WTC11 (cell line): Measurements from ENCODE around the gene SAMD5. TPM values are rescaled to one million over a fixed set of nuclear protein-coding genes. Genes with fewer than 3 reads are reported as not detected.

Source experiments
- ATAC-seq: fragments of 200-7000 bp; cut with Tn5 transposase; 2 replicates; pipeline ENCODE4 v1.10.0; 2021; ENCODE audit warnings: mild to moderate bottlenecking, moderate library complexity
- CTCF ChIA-PET: fragments of 300-600 bp; sonication (Branson Sonifier 250); formaldehyde crosslinking; loops from one replicate; lab custom pipeline; 2021; ENCODE audit warnings: antibody characterized with exemption; lab: Charles Lee
- POLR2A ChIA-PET: fragments of 350-600 bp; sonication (Branson Sonifier 250); formaldehyde crosslinking; loops from one replicate; lab custom pipeline; 2021; ENCODE audit warnings: antibody characterized with exemption; lab: Charles Lee
- DNase-seq: peaks from one replicate; pipeline ENCODE4 v3.0.0; 2021; ENCODE audit warnings: low spot score
- H3K27ac Mint-ChIP-seq: 2 replicates; pipeline ENCODE4 v1.8.0; 2021; ENCODE audit warnings: mixed read lengths
- H3K27me3 Mint-ChIP-seq: 2 replicates; pipeline ENCODE4 v1.8.0; 2021; ENCODE audit warnings: low read depth, mild to moderate bottlenecking, moderate library complexity, mixed read lengths
- H3K36me3 Mint-ChIP-seq: 2 replicates; pipeline ENCODE4 v1.8.0; 2021; ENCODE audit warnings: mixed read lengths
- H3K4me1 Mint-ChIP-seq: 2 replicates; pipeline ENCODE4 v1.8.0; 2022; ENCODE audit warnings: mixed read lengths
- H3K4me3 Mint-ChIP-seq: 2 replicates; pipeline ENCODE4 v1.8.0; 2021; ENCODE audit warnings: mild to moderate bottlenecking, moderate library complexity, mixed read lengths
- H3K9me3 Mint-ChIP-seq: 2 replicates; pipeline ENCODE4 v1.8.0; 2021; ENCODE audit warnings: mixed read lengths
- ATF1 ChIP-seq: sonication (generic); formaldehyde crosslinking; IDR thresholded peaks from 2 replicates; pipeline ENCODE4 v1.8.1; 2023; ENCODE audit warnings: mild to moderate bottlenecking, moderate library complexity, missing genetic modification reagents
- CREB1 ChIP-seq: sonication (generic); formaldehyde crosslinking; IDR thresholded peaks from 2 replicates; pipeline ENCODE4 v1.8.0; 2023; ENCODE audit warnings: mild to moderate bottlenecking, missing genetic modification reagents
- EMX1 ChIP-seq: fragments of 250-450 bp; sonication (Bioruptor Pico); IDR thresholded peaks from 2 replicates; pipeline ENCODE4 v1.8.0; 2021; ENCODE audit warnings: mild to moderate bottlenecking
- ESRRA ChIP-seq: sonication (generic); formaldehyde crosslinking; IDR thresholded peaks from 2 replicates; pipeline ENCODE4 v1.8.1; 2022; ENCODE audit warnings: mild to moderate bottlenecking, missing genetic modification reagents, borderline replicate concordance
- FOXP1 ChIP-seq: sonication (generic); formaldehyde crosslinking; IDR thresholded peaks from 2 replicates; pipeline ENCODE4 v1.8.0; 2022; ENCODE audit warnings: missing genetic modification reagents, mild to moderate bottlenecking, moderate library complexity, borderline replicate concordance
- GABPB1 ChIP-seq: sonication (generic); formaldehyde crosslinking; IDR thresholded peaks from 2 replicates; pipeline ENCODE4 v1.8.1; 2023; ENCODE audit warnings: mild to moderate bottlenecking, missing genetic modification reagents
- GRHL2 ChIP-seq: fragments of 250-450 bp; sonication (Bioruptor Pico); IDR thresholded peaks from 2 replicates; pipeline ENCODE4 v1.8.0; 2022; ENCODE audit warnings: mild to moderate bottlenecking, moderate library complexity; ENCODE audit not compliant: insufficient replicate concordance, severe bottlenecking
- JAZF1 ChIP-seq: fragments of 250-450 bp; sonication (Bioruptor Pico); IDR thresholded peaks from 2 replicates; pipeline ENCODE4 v1.9.0; 2021; ENCODE audit warnings: moderate library complexity, mild to moderate bottlenecking, inconsistent platforms
- MXD4 ChIP-seq: fragments of 250-450 bp; sonication (Bioruptor Pico); IDR thresholded peaks from 2 replicates; pipeline ENCODE4 v1.8.0; 2021; ENCODE audit warnings: mild to moderate bottlenecking, moderate library complexity, borderline replicate concordance
- NFE2L1 ChIP-seq: sonication (generic); formaldehyde crosslinking; IDR thresholded peaks from 2 replicates; pipeline ENCODE4 v1.8.1; 2023; ENCODE audit warnings: missing genetic modification reagents
- NFYB ChIP-seq: sonication (generic); formaldehyde crosslinking; conservative IDR thresholded peaks from 2 replicates; pipeline ENCODE4 v1.8.0; 2022; ENCODE audit warnings: low read depth, missing genetic modification reagents
- NR2C2 ChIP-seq: sonication (generic); formaldehyde crosslinking; IDR thresholded peaks from 2 replicates; pipeline ENCODE4 v1.8.0; 2022; ENCODE audit warnings: mild to moderate bottlenecking, missing genetic modification reagents
- SMAD3 ChIP-seq: sonication (generic); formaldehyde crosslinking; IDR thresholded peaks from 2 replicates; pipeline ENCODE4 v1.8.0; 2022; ENCODE audit warnings: missing genetic modification reagents, mild to moderate bottlenecking, borderline replicate concordance
- TEAD4 ChIP-seq: sonication (generic); formaldehyde crosslinking; IDR thresholded peaks from 2 replicates; pipeline ENCODE4 v1.8.0; 2022; ENCODE audit warnings: mild to moderate bottlenecking, missing genetic modification reagents
- ZNF121 ChIP-seq: sonication (generic); formaldehyde crosslinking; IDR thresholded peaks from 2 replicates; pipeline ENCODE4 v1.8.0; 2023; ENCODE audit warnings: missing genetic modification reagents
- ZNF219 ChIP-seq: sonication (generic); formaldehyde crosslinking; IDR thresholded peaks from 2 replicates; pipeline ENCODE4 v1.8.0; 2023; ENCODE audit warnings: missing genetic modification reagents, mild to moderate bottlenecking, borderline replicate concordance
- ZNF416 ChIP-seq: fragments of 250-450 bp; sonication (Bioruptor Pico); IDR thresholded peaks from 2 replicates; pipeline ENCODE4 v1.9.0; 2021; ENCODE audit warnings: mild to moderate bottlenecking, inconsistent platforms
- ZNF423 ChIP-seq: fragments of 250-450 bp; sonication (Bioruptor Pico); IDR thresholded peaks from 2 replicates; pipeline ENCODE4 v2.1.2; 2022; ENCODE audit warnings: mild to moderate bottlenecking, moderate library complexity
- ZNF671 ChIP-seq: fragments of 250-450 bp; sonication (Bioruptor Pico); IDR thresholded peaks from 2 replicates; pipeline ENCODE4 v1.8.0; 2021; ENCODE audit warnings: mild to moderate bottlenecking
- total RNA-seq: library from RNA; stranded (reverse); gene quantifications from 3 replicates; pipeline ENCODE4 v1.2.3, GENCODE V29; 2021
- TF ChIP-seq, protein P1 (sequence below): sonication (generic); formaldehyde crosslinking; conservative IDR thresholded peaks from 2 replicates; pipeline ENCODE4 v1.8.1; 2022; ENCODE audit warnings: mild to moderate bottlenecking, missing genetic modification reagents
- TF ChIP-seq, protein P2 (sequence below): fragments of 250-450 bp; sonication (Bioruptor Pico); IDR thresholded peaks from 2 replicates; pipeline ENCODE4 v1.9.0; 2021; ENCODE audit warnings: moderate library complexity, mild to moderate bottlenecking, inconsistent platforms, borderline replicate concordance
- TF ChIP-seq, protein P3 (sequence below): fragments of 250-450 bp; sonication (Bioruptor Pico); IDR thresholded peaks from 2 replicates; pipeline ENCODE4 v1.8.0; 2021; ENCODE audit warnings: mild to moderate bottlenecking
- TF ChIP-seq, protein P4 (sequence below): fragments of 200-600 bp; IDR thresholded peaks from 2 replicates; pipeline ENCODE4 v1.8.0; 2022; ENCODE audit warnings: antibody characterized with exemption
- TF ChIP-seq, protein P5 (sequence below): sonication (generic); formaldehyde crosslinking; IDR thresholded peaks from 2 replicates; pipeline ENCODE4 v1.8.0; 2023; ENCODE audit warnings: missing genetic modification reagents, mild to moderate bottlenecking, borderline replicate concordance

SAMD5 gene
- total RNA-seq, 1 experiment from 2014 or later = 0.39 TPM

DNA sequence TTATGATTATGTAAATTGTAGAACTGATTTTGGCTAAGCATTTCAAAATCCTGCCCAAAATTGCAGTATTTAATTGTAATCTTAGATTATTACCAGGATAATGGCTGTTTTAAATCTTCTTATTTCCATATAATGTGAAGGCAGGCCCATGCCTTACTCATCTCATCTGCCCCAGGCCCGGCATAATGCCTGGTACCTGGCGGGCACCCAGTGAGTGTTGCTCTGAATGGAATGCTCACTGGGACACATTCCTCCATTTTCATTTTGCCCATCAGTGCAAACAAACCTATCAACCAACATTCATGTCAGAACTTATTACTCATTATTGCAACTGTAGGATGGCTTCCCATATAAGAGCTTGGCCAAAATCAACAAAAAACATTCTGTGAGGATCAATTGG lies 22.8 kb downstream of the SAMD5 start:
- no peak for DNase-seq
- TF ChIP-seq, protein P1, sequence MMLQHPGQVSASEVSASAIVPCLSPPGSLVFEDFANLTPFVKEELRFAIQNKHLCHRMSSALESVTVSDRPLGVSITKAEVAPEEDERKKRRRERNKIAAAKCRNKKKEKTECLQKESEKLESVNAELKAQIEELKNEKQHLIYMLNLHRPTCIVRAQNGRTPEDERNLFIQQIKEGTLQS (CRISPR knock-in tag) = no peak
- TF ChIP-seq ATF1 (CRISPR knock-in tag) (no peak), SMAD3 (CRISPR knock-in tag) (no peak), CREB1 (no peak), JAZF1 (CRISPR knock-in tag) (no peak), ESRRA (CRISPR knock-in tag) (no peak), ZNF219 (CRISPR knock-in tag) (no peak), MXD4 (no peak)
- TF ChIP-seq, all 79 proteins: peak for 0
- CTCF ChIA-PET = no interaction called here

DNA sequence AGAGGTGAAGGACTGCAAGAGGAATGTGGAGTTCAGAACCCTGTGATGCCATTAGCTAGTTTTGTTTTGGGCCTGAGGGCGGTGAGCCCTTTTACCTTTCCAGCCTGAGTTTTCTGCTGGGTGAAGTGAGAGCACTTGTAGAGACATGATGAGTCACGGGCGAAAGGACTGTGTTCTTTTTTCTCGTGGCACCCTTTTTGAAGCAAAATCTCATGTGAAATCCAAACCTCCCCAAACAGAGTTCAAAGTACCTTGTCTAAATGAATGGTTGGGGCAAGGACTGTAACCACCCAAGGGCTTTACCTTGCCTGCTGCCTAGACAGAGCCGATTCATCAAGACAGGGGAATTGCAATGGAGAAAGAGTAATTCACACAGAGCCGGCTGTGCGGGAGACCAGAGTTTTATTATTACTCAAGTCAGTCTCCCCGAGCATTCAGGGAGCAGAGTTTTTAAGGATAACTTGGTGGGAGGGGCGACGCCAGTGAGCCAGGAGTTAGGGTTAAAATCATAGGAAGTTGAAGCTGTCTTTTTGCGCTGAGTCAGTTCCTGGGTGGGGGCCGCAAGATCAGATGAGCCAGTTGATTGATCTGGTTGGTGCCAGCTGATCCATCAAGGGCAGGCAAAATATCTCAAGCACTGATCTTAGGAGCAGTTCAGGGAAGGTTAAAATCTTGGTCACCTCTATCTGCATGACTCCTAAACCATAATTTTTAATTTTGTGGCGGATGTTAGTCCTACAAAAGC lies 25.8 kb downstream of the SAMD5 start:
- Mint-ChIP-seq H3K9me3 (no peaks in the 10 kb centered on the region), H3K27me3 (no peaks in the 10 kb centered on the region), H3K4me3 (no peak overlapping the region), H3K27ac (no peak overlapping the region), H3K36me3 (no peaks in the 10 kb centered on the region), H3K4me1 (peaks cover 11% of the 10 kb centered on the region; the same call in 1 of the 2 replicates)
- TF ChIP-seq ZNF423 (CRISPR knock-in tag) (no peak), ZNF671 (CRISPR knock-in tag) (no peak), GRHL2 (CRISPR knock-in tag) (no peak), NR2C2 (CRISPR knock-in tag) (no peak), ZNF416 (CRISPR knock-in tag) (no peak)
- ChIA-PET POLR2A (no interaction called here), CTCF (no interaction called here)
- DNase-seq = no peak
- ATAC-seq = no peak; the same call in 1 of the 2 replicates

More for the DNA sequence above, 22.8 kb downstream of the SAMD5 start:
- Mint-ChIP-seq H3K36me3 (no peaks in the 10 kb centered on the region), H3K9me3 (no peaks in the 10 kb centered on the region), H3K4me1 (peaks cover 11% of the 10 kb centered on the region; the same call in 1 of the 2 replicates), H3K27ac (no peak overlapping the region), H3K27me3 (no peaks in the 10 kb centered on the region), H3K4me3 (no peak overlapping the region)
- POLR2A ChIA-PET = no interaction called here
- no peak for ATAC-seq

DNA sequence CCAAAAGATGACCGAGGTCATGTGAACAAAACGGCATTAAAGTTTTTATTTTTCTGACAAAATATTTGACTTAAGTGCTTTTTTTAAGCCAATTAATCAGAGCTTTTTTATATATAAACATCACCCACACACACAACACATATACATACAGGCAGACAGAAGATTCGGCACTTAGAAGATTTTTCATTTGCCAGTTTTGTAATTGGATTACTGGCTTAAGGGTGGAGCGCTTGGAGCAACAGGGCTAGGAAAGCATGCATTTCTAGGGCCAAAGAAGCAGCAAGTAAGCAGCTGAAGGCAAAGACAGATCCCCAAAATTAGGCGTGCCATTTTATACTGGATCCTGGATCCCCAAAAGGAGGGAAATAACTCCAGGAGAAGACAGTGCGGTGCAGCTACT lies 30.3 kb downstream of the SAMD5 start:
- Mint-ChIP-seq H3K27me3 (peaks cover 3% of the 10 kb centered on the region; the same call in 1 of the 2 replicates), H3K9me3 (peaks cover 25% of the 10 kb centered on the region), H3K27ac (no peak overlapping the region), H3K4me1 (peaks cover 8% of the 10 kb centered on the region; the same call in 1 of the 2 replicates), H3K36me3 (peaks cover 24% of the 10 kb centered on the region), H3K4me3 (no peak overlapping the region)
- DNase-seq (no peak), ATAC-seq (no peak)
- ChIA-PET CTCF (no interaction called here), POLR2A (no interaction called here)
- TF ChIP-seq ZNF423 (CRISPR knock-in tag) (no peak), NFE2L1 (CRISPR knock-in tag) (no peak), JAZF1 (CRISPR knock-in tag) (no peak), GABPB1 (CRISPR knock-in tag) (no peak), EMX1 (CRISPR knock-in tag) (no peak), NFYB (CRISPR knock-in tag) (no peak), ZNF416 (CRISPR knock-in tag) (no peak), TEAD4 (no peak), FOXP1 (no peak), ZNF121 (no peak), ESRRA (CRISPR knock-in tag) (no peak), ZNF219 (CRISPR knock-in tag) (no peak), ATF1 (CRISPR knock-in tag) (no peak), CREB1 (no peak)
- TF ChIP-seq, protein P2, sequence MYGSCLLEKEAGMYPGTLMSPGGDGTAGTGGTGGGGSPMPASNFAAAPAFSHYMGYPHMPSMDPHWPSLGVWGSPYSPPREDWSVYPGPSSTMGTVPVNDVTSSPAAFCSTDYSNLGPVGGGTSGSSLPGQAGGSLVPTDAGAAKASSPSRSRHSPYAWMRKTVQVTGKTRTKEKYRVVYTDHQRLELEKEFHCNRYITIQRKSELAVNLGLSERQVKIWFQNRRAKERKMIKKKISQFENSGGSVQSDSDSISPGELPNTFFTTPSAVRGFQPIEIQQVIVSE (CRISPR knock-in tag) = no peak
- TF ChIP-seq, protein P3, sequence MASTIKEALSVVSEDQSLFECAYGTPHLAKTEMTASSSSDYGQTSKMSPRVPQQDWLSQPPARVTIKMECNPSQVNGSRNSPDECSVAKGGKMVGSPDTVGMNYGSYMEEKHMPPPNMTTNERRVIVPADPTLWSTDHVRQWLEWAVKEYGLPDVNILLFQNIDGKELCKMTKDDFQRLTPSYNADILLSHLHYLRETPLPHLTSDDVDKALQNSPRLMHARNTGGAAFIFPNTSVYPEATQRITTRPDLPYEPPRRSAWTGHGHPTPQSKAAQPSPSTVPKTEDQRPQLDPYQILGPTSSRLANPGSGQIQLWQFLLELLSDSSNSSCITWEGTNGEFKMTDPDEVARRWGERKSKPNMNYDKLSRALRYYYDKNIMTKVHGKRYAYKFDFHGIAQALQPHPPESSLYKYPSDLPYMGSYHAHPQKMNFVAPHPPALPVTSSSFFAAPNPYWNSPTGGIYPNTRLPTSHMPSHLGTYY (CRISPR knock-in tag) = no peak
- TF ChIP-seq, protein P4, sequence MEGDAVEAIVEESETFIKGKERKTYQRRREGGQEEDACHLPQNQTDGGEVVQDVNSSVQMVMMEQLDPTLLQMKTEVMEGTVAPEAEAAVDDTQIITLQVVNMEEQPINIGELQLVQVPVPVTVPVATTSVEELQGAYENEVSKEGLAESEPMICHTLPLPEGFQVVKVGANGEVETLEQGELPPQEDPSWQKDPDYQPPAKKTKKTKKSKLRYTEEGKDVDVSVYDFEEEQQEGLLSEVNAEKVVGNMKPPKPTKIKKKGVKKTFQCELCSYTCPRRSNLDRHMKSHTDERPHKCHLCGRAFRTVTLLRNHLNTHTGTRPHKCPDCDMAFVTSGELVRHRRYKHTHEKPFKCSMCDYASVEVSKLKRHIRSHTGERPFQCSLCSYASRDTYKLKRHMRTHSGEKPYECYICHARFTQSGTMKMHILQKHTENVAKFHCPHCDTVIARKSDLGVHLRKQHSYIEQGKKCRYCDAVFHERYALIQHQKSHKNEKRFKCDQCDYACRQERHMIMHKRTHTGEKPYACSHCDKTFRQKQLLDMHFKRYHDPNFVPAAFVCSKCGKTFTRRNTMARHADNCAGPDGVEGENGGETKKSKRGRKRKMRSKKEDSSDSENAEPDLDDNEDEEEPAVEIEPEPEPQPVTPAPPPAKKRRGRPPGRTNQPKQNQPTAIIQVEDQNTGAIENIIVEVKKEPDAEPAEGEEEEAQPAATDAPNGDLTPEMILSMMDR = no peak
- TF ChIP-seq, protein P5, sequence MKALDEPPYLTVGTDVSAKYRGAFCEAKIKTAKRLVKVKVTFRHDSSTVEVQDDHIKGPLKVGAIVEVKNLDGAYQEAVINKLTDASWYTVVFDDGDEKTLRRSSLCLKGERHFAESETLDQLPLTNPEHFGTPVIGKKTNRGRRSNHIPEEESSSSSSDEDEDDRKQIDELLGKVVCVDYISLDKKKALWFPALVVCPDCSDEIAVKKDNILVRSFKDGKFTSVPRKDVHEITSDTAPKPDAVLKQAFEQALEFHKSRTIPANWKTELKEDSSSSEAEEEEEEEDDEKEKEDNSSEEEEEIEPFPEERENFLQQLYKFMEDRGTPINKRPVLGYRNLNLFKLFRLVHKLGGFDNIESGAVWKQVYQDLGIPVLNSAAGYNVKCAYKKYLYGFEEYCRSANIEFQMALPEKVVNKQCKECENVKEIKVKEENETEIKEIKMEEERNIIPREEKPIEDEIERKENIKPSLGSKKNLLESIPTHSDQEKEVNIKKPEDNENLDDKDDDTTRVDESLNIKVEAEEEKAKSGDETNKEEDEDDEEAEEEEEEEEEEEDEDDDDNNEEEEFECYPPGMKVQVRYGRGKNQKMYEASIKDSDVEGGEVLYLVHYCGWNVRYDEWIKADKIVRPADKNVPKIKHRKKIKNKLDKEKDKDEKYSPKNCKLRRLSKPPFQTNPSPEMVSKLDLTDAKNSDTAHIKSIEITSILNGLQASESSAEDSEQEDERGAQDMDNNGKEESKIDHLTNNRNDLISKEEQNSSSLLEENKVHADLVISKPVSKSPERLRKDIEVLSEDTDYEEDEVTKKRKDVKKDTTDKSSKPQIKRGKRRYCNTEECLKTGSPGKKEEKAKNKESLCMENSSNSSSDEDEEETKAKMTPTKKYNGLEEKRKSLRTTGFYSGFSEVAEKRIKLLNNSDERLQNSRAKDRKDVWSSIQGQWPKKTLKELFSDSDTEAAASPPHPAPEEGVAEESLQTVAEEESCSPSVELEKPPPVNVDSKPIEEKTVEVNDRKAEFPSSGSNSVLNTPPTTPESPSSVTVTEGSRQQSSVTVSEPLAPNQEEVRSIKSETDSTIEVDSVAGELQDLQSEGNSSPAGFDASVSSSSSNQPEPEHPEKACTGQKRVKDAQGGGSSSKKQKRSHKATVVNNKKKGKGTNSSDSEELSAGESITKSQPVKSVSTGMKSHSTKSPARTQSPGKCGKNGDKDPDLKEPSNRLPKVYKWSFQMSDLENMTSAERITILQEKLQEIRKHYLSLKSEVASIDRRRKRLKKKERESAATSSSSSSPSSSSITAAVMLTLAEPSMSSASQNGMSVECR = no peak
